Measurements from ENCODE around the gene ZNF205.
"Not testable (repeated sequence)": the region's sequence is repeated elsewhere in the genome, so short reads cannot be mapped to it uniquely, and the experiment has no call there.

The ZNF205 gene

GRCh38 chr16:3112058-3112880, at the start of gene ZNF205:
Gene ZNF205, plus strand, starts transcription at chr16:3112586. Its CDS starts 845 bp downstream, at chr16:3113431.
- no peak for DNase-seq (ENCODE audit: low read depth, low spot score)
- no CpG with 5 or more reads among the region's 23 CpGs for WGBS (ENCODE audit: insufficient coverage, insufficient read length)
- Histone ChIP-seq H3K36me3 (ENCODE audit: control insufficient read depth, insufficient read depth, low read length) (peaks cover 7% of the 10 kb centered on the region; the same call in 1 of the 2 replicates), H3K4me1 (ENCODE audit: control insufficient read depth, insufficient read depth, low read length) (no peaks in the 10 kb centered on the region), H3K27ac (ENCODE audit: low read length) (no peak within 1 kb of the TSS), H3K27me3 (ENCODE audit: control insufficient read depth, insufficient read depth, low read length) (no peaks in the 10 kb centered on the region), H3K9me3 (ENCODE audit: control insufficient read depth, insufficient read depth, low read length) (no peaks in the 10 kb centered on the region), H3K4me3 (ENCODE audit: low read length) (peak within 1 kb of the TSS; percentile 89)

- H3K36me3 ChIP-seq (ENCODE audit: control insufficient read depth, insufficient read depth, low read length) = no peaks in the 10 kb centered on the region
- no peak overlapping the region for H3K4me3 ChIP-seq (ENCODE audit: low read length)
- H3K9me3 ChIP-seq (ENCODE audit: control insufficient read depth, insufficient read depth, low read length) = no peaks in the 10 kb centered on the region
- no peak for DNase-seq (ENCODE audit: low read depth, low spot score)
- H3K4me1 ChIP-seq (ENCODE audit: control insufficient read depth, insufficient read depth, low read length) = peaks cover 5% of the 10 kb centered on the region
- no peaks in the 10 kb centered on the region for H3K27me3 ChIP-seq (ENCODE audit: control insufficient read depth, insufficient read depth, low read length)
- no CpG with 5 or more reads among the region's 8 CpGs for WGBS (ENCODE audit: insufficient coverage, insufficient read length)
- no peak overlapping the region for H3K27ac ChIP-seq (ENCODE audit: low read length)
Observed at GRCh38 chr16:3063625-3064386, 48.6 kb upstream of the ZNF205 start.

DNA sequence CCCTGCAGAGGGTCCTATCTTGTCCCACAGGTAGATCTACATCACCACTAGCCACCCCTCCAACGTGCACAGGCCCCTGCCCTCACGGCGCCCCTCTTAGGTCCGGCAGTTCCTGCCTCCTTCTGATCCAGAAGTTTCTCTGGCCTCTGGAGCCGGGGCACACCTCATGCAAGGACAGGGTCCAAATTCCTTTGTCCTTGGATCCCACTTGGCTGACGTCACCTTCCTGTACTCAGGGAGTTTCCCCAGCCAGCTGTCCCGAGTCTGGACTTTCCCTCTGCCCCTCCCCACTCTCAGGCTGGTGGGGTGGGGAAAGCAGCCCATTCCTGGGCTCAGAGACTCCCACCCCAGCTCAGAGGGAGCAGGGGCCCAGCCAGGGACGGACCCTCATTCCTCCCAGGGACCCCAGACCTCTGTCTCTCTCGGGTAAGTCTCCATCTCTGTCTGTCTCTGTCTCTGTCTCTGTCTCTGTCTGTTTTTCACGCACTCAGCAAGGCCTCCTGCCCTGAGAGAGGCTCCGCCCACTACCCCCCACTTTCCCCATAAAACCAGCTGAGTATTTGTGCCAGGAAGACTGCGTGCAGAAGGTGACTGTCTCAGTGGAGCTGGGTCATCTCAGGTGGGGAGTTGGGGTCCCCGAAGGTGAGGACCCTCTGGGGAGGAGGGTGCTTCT, 47.2 kb upstream of the ZNF205 start, which contains the start of gene IL32:
Gene IL32 (plus strand): TSS at position 572 of the 673 bp plus-strand sequence. CDS start 172 bp downstream, outside the sequence.
- no CpG with 5 or more reads among the region's 13 CpGs for WGBS (ENCODE audit: insufficient coverage, insufficient read length)
- Histone ChIP-seq H3K27me3 (ENCODE audit: control insufficient read depth, insufficient read depth, low read length) (no peaks in the 10 kb centered on the region), H3K27ac (ENCODE audit: low read length) (no peak within 1 kb of the TSS), H3K4me1 (ENCODE audit: control insufficient read depth, insufficient read depth, low read length) (peaks cover 2% of the 10 kb centered on the region; the same call in 1 of the 2 replicates), H3K4me3 (ENCODE audit: low read length) (no peak within 1 kb of the TSS), H3K36me3 (ENCODE audit: control insufficient read depth, insufficient read depth, low read length) (no peaks in the 10 kb centered on the region), H3K9me3 (ENCODE audit: control insufficient read depth, insufficient read depth, low read length) (no peaks in the 10 kb centered on the region)
- no peak for DNase-seq (ENCODE audit: low read depth, low spot score)

GRCh38 chr16:3065742-3066439, 46.5 kb upstream of the ZNF205 start:
- Histone ChIP-seq H3K4me1 (ENCODE audit: control insufficient read depth, insufficient read depth, low read length) (peaks cover 2% of the 10 kb centered on the region; the same call in 1 of the 2 replicates), H3K27me3 (ENCODE audit: control insufficient read depth, insufficient read depth, low read length) (no peaks in the 10 kb centered on the region), H3K27ac (ENCODE audit: low read length) (no peak overlapping the region), H3K36me3 (ENCODE audit: control insufficient read depth, insufficient read depth, low read length) (no peaks in the 10 kb centered on the region), H3K4me3 (ENCODE audit: low read length) (no peak overlapping the region), H3K9me3 (ENCODE audit: control insufficient read depth, insufficient read depth, low read length) (no peaks in the 10 kb centered on the region)
- WGBS (ENCODE audit: insufficient coverage, insufficient read length) = no CpG with 5 or more reads among the region's 26 CpGs
- DNase-seq (ENCODE audit: low read depth, low spot score) = no peak

GRCh38 chr16:3066440-3066748, 46.0 kb upstream of the ZNF205 start:
- Histone ChIP-seq H3K4me1 (ENCODE audit: control insufficient read depth, insufficient read depth, low read length) (peaks cover 2% of the 10 kb centered on the region; the same call in 1 of the 2 replicates), H3K9me3 (ENCODE audit: control insufficient read depth, insufficient read depth, low read length) (no peaks in the 10 kb centered on the region), H3K27ac (ENCODE audit: low read length) (no peak overlapping the region), H3K4me3 (ENCODE audit: low read length) (no peak overlapping the region), H3K36me3 (ENCODE audit: control insufficient read depth, insufficient read depth, low read length) (no peaks in the 10 kb centered on the region), H3K27me3 (ENCODE audit: control insufficient read depth, insufficient read depth, low read length) (no peaks in the 10 kb centered on the region)
- WGBS (ENCODE audit: insufficient coverage, insufficient read length) = no CpG with 5 or more reads among the region's 7 CpGs
- DNase-seq (ENCODE audit: low read depth, low spot score) = no peak

GRCh38 chr16:3068487-3068886, 43.9 kb upstream of the ZNF205 start:
- no peaks in the 10 kb centered on the region for H3K36me3 ChIP-seq (ENCODE audit: control insufficient read depth, insufficient read depth, low read length)
- H3K4me1 ChIP-seq (ENCODE audit: control insufficient read depth, insufficient read depth, low read length) = peaks cover 2% of the 10 kb centered on the region; the same call in 1 of the 2 replicates
- no peak for DNase-seq (ENCODE audit: low read depth, low spot score)
- no peaks in the 10 kb centered on the region for H3K27me3 ChIP-seq (ENCODE audit: control insufficient read depth, insufficient read depth, low read length)
- H3K4me3 ChIP-seq (ENCODE audit: low read length) = no peak overlapping the region
- H3K27ac ChIP-seq (ENCODE audit: low read length) = no peak overlapping the region
- no CpG with 5 or more reads among the region's 4 CpGs for WGBS (ENCODE audit: insufficient coverage, insufficient read length)
- H3K9me3 ChIP-seq (ENCODE audit: control insufficient read depth, insufficient read depth, low read length) = no peaks in the 10 kb centered on the region

DNA sequence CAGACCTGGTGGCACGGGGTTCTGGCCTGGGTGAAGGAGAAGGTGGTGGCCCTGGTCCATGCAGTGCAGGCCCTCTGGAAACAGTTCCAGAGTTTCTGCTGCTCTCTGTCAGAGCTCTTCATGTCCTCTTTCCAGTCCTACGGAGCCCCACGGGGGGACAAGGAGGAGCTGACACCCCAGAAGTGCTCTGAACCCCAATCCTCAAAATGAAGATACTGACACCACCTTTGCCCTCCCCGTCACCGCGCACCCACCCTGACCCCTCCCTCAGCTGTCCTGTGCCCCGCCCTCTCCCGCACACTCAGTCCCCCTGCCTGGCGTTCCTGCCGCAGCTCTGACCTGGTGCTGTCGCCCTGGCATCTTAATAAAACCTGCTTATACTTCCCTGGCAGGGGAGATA, 43.2 kb upstream of the ZNF205 start:
- H3K27me3 ChIP-seq (ENCODE audit: control insufficient read depth, insufficient read depth, low read length); H3K36me3 ChIP-seq (ENCODE audit: control insufficient read depth, insufficient read depth, low read length); H3K4me3 ChIP-seq (ENCODE audit: low read length); H3K9me3 ChIP-seq (ENCODE audit: control insufficient read depth, insufficient read depth, low read length); H3K27ac ChIP-seq (ENCODE audit: low read length); DNase-seq (ENCODE audit: low read depth, low spot score); H3K4me1 ChIP-seq (ENCODE audit: control insufficient read depth, insufficient read depth, low read length): not testable (repeated sequence)
- WGBS (ENCODE audit: insufficient coverage, insufficient read length) = no CpG with 5 or more reads among the region's 11 CpGs

- Histone ChIP-seq H3K36me3 (ENCODE audit: control insufficient read depth, insufficient read depth, low read length) (no peaks in the 10 kb centered on the region), H3K4me1 (ENCODE audit: control insufficient read depth, insufficient read depth, low read length) (peaks cover 2% of the 10 kb centered on the region), H3K4me3 (ENCODE audit: low read length) (no peak overlapping the region), H3K27me3 (ENCODE audit: control insufficient read depth, insufficient read depth, low read length) (no peaks in the 10 kb centered on the region), H3K27ac (ENCODE audit: low read length) (no peak overlapping the region), H3K9me3 (ENCODE audit: control insufficient read depth, insufficient read depth, low read length) (no peaks in the 10 kb centered on the region)
- WGBS (ENCODE audit: insufficient coverage, insufficient read length) = no CpG with 5 or more reads among the region's 9 CpGs
- no peak for DNase-seq (ENCODE audit: low read depth, low spot score)
Observed at GRCh38 chr16:3070608-3071111, 41.7 kb upstream of the ZNF205 start.

- Histone ChIP-seq H3K36me3 (ENCODE audit: control insufficient read depth, insufficient read depth, low read length) (no peaks in the 10 kb centered on the region), H3K9me3 (ENCODE audit: control insufficient read depth, insufficient read depth, low read length) (no peaks in the 10 kb centered on the region), H3K27me3 (ENCODE audit: control insufficient read depth, insufficient read depth, low read length) (no peaks in the 10 kb centered on the region), H3K4me1 (ENCODE audit: control insufficient read depth, insufficient read depth, low read length) (peaks cover 5% of the 10 kb centered on the region), H3K4me3 (ENCODE audit: low read length) (no peak overlapping the region), H3K27ac (ENCODE audit: low read length) (no peak overlapping the region)
- no CpG with 5 or more reads among the region's 7 CpGs for WGBS (ENCODE audit: insufficient coverage, insufficient read length)
- no peak for DNase-seq (ENCODE audit: low read depth, low spot score)
Observed at GRCh38 chr16:3071655-3072054, 40.7 kb upstream of the ZNF205 start.

GRCh38 chr16:3072148-3072547, 40.2 kb upstream of the ZNF205 start:
- DNase-seq (ENCODE audit: low read depth, low spot score); H3K36me3 ChIP-seq (ENCODE audit: control insufficient read depth, insufficient read depth, low read length); H3K27me3 ChIP-seq (ENCODE audit: control insufficient read depth, insufficient read depth, low read length); H3K27ac ChIP-seq (ENCODE audit: low read length); H3K4me1 ChIP-seq (ENCODE audit: control insufficient read depth, insufficient read depth, low read length); H3K9me3 ChIP-seq (ENCODE audit: control insufficient read depth, insufficient read depth, low read length); H3K4me3 ChIP-seq (ENCODE audit: low read length): not testable (repeated sequence)
- no CpG with 5 or more reads among the region's 4 CpGs for WGBS (ENCODE audit: insufficient coverage, insufficient read length)

Data from iPS DF 6.9 (cell line).